Activated CD4-positive, alpha-beta T cell treated with anti-CD3 and anti-CD28 coated beads, Interleukin-2, Interleukin-6, amounts not matched to agents 100 ng/mL and 50 ng/mL, durations not matched to agents 16 hours and 8 hours (primary cell): ENCODE measurements around the gene SLC26A2.
A peak's percentile ranks its signal among the peaks of the same experiment; 100 is the strongest.
"Not testable (repeated sequence)": the region's sequence is repeated elsewhere in the genome, so short reads cannot be mapped to it uniquely, and the experiment has no call there.

Experiments
- DNase-seq: peaks from one replicate; pipeline ENCODE4 v3.0.0-alpha.2; 2020

SLC26A2 gene

DNA sequence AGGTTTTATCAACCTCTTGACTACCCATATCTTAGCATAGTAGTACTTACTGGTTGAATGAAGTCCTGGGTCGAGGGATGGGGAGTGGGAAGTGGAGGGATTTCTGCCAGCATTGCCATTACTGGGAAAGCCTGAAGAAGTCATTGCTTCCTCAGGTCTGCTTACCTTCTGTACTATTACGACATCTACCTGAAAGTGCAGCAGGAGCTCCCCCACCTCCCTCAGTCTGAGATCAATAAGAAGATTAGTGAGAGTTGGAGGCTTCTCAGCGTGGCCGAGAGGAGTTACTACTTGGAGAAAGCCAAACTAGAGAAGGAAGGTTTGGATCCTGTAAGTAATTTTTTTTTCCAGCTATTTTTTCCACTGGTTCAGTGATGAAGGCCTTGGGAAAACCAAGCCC is 45.8 kb downstream of the SLC26A2 start:
- DNase-seq, result no peak

DNA sequence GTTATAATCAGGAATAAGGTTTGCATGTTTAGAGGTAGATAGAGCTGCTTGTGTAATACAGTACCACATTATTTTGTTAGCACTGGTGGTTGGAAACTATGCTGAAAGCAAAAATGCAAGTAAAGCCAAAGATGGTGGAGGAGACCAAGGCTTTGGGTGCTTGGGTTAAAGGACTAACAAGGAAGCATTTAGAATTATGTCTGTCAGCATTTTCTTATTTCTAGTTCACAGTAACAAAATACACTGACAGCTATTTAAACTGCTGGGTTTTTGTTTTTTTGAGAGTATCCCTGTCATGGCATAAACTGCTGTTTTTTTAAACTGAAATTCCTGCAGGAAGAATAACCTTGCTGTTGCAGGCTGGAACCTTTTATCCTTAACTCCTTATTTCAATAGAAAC is 46.5 kb downstream of the SLC26A2 start:
- DNase-seq, result no peak

DNA sequence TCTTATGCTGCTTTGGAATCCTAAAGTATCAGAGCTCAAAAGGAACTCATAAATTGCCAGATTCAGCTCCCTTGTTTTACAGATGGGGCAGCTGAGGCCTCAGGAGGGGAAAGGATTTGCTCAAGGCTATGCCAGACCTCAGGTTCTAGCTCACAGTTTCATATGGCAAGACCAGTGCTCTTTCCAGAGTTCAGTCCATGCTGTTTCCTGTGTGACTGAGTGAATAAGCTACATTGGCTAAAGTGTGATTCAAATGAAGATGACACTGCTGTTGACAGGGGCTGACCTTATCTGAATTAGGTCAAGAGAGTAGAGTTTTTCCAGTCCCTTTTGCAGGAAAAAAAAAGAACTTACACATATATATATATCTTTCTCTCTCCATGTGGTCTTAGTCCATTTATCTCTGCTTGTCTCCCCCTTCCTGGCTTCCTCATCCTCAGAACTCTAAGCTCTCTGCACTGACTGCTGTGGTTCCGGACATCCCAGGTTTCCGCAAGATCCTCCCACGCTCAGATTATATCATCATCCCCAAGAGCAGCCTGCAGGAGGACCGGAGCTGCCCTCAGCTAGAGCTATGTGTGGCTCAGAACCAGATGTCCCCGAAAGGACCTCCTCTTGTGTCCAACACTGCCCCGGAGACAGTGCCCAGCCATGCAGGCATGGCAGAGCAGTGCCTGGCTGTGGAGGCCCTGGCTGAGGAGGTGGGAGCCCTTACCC is 49.3 kb downstream of the SLC26A2 start:
- DNase-seq, result peak; percentile 22

DNA sequence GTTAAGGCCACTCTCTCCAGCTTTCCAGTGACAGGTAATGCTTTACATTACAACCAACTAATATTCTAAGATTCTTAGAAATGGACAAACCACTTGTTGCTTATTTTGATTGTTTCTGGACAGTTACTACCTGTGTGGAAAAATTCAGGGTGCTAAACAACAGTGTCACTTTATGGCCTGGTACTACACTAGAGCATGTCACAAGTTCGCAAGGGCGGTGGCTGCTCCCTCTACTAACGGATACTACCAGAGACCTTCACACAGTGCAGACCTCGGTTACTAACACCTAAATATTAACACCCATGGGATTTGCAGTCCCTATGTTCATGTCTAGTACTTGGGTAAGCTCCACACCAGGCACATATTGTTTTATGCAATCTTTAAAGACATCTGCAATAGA is 53.4 kb downstream of the SLC26A2 start:
- DNase-seq, result no peak

GRCh38 chr5:150014456-150014855 is 53.9 kb downstream of the SLC26A2 start:
- no peak for DNase-seq

DNA sequence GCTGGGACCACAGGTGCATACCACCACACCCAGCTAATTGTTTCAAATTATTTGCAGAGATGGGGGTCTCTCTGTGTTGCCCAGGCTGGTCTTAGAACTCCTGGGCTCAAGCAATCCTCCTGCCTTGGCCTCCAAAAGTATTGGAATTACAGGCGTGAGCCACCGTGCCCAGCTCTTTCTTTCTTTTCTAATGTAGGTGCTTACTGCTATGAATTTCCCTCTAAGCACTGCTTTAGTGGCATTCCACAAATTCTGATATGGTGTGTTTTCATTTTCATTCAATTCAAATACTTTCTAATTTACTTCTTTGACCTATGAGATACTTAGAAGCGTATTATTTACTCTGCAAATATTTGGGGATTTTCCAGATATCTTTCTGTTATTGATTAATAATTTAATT is 54.9 kb downstream of the SLC26A2 start:
- no peak for DNase-seq

- DNase-seq, result no peak
Measured at GRCh38 chr5:150016537-150016936, 56.0 kb downstream of the SLC26A2 start.

- DNase-seq, result no peak
Measured at GRCh38 chr5:150017226-150018005, 56.9 kb downstream of the SLC26A2 start.

- no peak for DNase-seq
Measured at GRCh38 chr5:150020249-150020648, 59.7 kb downstream of the SLC26A2 start.

- no peak for DNase-seq
Measured at GRCh38 chr5:150021491-150022157, 61.1 kb downstream of the SLC26A2 start.

DNA sequence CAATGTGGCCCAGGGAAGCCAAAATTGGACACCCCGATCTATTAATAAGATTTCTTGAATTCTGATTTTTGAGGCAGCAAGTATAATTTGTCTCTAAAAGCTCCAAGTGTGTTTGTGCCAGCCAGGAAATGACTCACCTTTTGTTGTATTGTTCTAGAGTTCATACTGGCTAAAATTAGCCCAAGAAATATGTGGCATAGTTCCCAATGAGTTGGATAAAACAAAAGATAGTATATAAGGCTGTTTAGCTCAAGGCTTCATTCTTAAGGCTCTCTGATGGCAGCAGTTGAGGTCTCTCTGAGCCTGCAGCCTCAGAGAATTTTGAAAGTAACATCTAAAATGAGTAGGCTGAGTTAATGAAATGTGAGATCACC is 61.6 kb downstream of the SLC26A2 start:
- DNase-seq, result no peak

DNA sequence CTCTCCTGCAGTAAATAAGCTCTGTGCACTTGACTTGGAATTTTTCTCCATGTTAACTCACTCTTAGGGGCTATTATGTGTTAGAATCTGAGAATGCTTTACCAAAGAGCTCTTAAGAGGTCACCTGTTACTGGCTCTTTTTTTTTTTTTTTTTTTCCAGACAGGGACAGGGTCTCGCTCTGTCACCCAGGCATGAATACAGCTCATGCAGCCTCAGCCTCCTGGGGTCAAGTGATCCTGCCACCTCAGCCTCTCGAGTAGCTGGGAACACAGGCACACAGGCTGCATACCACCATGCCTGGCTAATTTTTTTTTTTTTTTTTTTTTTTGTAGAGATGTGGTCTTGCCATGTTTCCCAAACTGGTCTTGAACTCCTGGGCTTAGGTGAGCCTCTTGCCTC is 62.1 kb downstream of the SLC26A2 start:
- DNase-seq, result no peak

DNA sequence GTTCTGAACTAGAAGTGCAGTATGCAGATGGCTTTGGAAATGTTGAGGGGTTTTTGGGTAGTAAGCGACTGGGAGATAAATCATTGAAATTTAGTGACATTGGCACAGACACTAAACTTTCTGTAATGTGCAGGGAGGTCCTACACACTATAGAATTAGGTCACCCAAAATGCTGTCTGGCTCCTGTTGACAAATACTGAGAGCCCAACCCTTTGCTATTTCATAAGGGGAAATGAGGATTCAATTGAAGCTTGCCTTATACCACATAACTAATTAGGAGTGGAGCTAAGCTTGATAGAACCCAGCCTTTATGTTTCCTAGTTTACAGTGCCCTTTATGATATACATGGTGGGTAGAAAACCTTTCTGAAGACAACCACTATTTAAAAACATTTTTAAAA is 62.6 kb downstream of the SLC26A2 start:
- DNase-seq, result no peak

- DNase-seq, result no peak
Measured at GRCh38 chr5:150024346-150024984, 63.9 kb downstream of the SLC26A2 start.

GRCh38 chr5:150026682-150027172 is 66.2 kb downstream of the SLC26A2 start:
- no peak for DNase-seq

DNA sequence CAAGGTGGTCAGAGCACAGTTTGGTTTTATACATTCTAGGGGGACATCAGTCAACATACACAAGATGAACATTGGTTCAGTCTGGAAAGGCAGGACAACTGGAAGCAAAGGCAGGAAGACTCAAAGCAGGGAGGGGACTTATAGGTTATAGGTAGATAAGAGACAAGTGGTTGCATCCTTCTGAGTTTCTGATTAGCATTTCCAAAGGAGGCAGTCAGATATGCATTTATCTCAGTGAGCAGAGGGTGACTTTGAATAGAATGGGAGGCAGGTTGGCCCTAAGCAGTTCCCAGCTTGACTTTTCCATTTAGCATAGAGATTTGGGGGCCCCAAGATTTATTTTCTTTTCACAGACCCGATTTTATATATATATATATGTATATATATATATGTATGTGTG is 67.5 kb downstream of the SLC26A2 start:
- DNase-seq, result not testable (repeated sequence)

- no peak for DNase-seq
Measured at GRCh38 chr5:150033334-150033733, 72.8 kb downstream of the SLC26A2 start.

DNA sequence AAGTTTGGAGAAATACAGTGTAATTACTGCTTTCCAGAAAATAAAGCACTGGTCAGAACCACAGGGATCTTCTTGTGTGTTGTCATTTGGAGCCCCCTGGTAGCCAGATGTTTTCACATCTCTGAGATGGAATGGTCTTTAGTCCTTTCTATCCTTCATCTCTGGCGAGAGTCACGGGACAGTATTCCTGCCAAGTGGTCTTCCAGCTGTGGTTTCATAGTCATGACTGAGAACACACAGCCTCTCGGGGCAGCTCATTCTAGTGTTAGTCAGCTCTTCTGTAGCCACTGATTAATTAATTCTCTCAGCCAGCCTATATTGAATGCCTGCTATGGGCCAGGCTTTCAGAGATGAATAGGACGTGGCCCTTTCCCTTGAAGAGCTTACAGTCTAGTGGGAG is 74.1 kb downstream of the SLC26A2 start:
- no peak for DNase-seq

GRCh38 chr5:150035139-150035895 is 74.8 kb downstream of the SLC26A2 start:
- no peak for DNase-seq

GRCh38 chr5:150036513-150036912 is 76.0 kb downstream of the SLC26A2 start:
- no peak for DNase-seq
